HCT116 (cell line): ENCODE data around the gene DNM3.

ENCODE experiments used
- EGR1 ChIP-seq: IDR thresholded peaks from 2 replicates; pipeline ENCODE4 v1.6.1; 2012; ENCODE audit warnings: low read depth
- ELF1 ChIP-seq: IDR thresholded peaks from 2 replicates; pipeline ENCODE4 v1.6.1; 2012; ENCODE audit warnings: low read depth, borderline replicate concordance
- EZH2 ChIP-seq: fragments of 200-600 bp; sonication (generic); IDR thresholded peaks from 2 replicates; pipeline ENCODE4 v1.6.1; 2017; ENCODE audit warnings: antibody characterized with exemption, mixed run types
- EZH2phosphoT487 ChIP-seq: fragments of 200-600 bp; IDR thresholded peaks from 2 replicates; pipeline ENCODE4 v1.6.1; 2018; ENCODE audit warnings: antibody characterized with exemption, borderline replicate concordance
- JUND ChIP-seq: IDR thresholded peaks from 2 replicates; pipeline ENCODE4 v1.6.1; 2012
- POLR2A ChIP-seq: IDR thresholded peaks from 2 replicates; pipeline ENCODE4 v1.7.0; 2011; ENCODE audit warnings: borderline replicate concordance; ENCODE audit not compliant: insufficient read depth, insufficient read length; ENCODE audit errors: extremely low read depth
- POLR2AphosphoS5 ChIP-seq: IDR thresholded peaks from 2 replicates; pipeline ENCODE4 v1.6.1; 2011; ENCODE audit warnings: mild to moderate bottlenecking, low read depth, low read length, moderate library complexity
- RAD21 ChIP-seq: IDR thresholded peaks from 2 replicates; pipeline ENCODE4 v1.6.1; 2012; ENCODE audit warnings: low read depth, mild to moderate bottlenecking
- SIN3A ChIP-seq: IDR thresholded peaks from 2 replicates; pipeline ENCODE4 v1.6.1; 2012; ENCODE audit warnings: low read depth
- TCF7L2 ChIP-seq: IDR thresholded peaks from 2 replicates; pipeline ENCODE4 v1.7.0; 2011; ENCODE audit warnings: borderline replicate concordance, inconsistent platforms; ENCODE audit not compliant: insufficient read depth, insufficient read length; ENCODE audit errors: extremely low read depth
- ZNF274 ChIP-seq: fragments of 200-500 bp; sonication (Bioruptor generic); IDR thresholded peaks from 2 replicates; pipeline ENCODE4 v1.6.1; 2014; ENCODE audit warnings: mild to moderate bottlenecking, low read depth, low read length, inconsistent platforms
- TF ChIP-seq, protein P1 (sequence below): IDR thresholded peaks from 2 replicates; pipeline ENCODE4 v1.6.1; 2012; ENCODE audit warnings: low read depth
- TF ChIP-seq, protein P2 (sequence below), 3 experiments: fragments of 200-600 bp in 1 of 3; sonication (generic) in 1 of 3; IDR thresholded peaks in 2 of 3; conservative IDR thresholded peaks in 1 of 3; 2 replicates each; pipeline ENCODE4 v1.5.1; 2012 to 2017; ENCODE audit warnings: low read depth in 2 of 3, low read length in 2 of 3, antibody characterized with exemption in 1 of 3, borderline replicate concordance in 1 of 3, control low read depth in 1 of 3, mild to moderate bottlenecking in 1 of 3, mixed read lengths in 1 of 3, mixed run types in 1 of 3, moderate library complexity in 1 of 3; ENCODE audit not compliant: insufficient read depth in 1 of 3
- TF ChIP-seq, protein P3 (sequence below): IDR thresholded peaks from 2 replicates; pipeline ENCODE4 v1.6.1; 2012

DNA sequence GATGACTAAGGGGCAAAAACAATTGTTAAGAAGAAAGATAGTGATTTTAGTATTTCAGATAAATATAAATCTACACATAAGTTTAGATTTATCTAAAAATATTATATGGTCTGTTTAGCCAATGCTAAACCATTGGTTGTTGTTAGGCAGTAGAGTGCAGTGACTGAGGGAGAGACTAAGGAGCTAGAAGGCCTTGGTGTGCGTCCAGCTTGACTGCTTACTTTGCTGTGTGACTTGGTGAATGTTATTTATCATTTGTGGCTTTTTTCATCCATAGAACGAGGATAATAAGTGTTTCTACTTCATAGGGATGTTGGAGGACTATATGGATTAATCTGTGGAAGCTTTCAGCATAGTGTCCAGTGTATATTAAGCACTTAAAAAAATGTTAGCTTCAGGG is 314.5 kb downstream of the DNM3 start:
- TF ChIP-seq POLR2A (no peak), JUND (no peak), EZH2phosphoT487 (no peak), ELF1 (no peak), SIN3A (no peak), ZNF274 (no peak), EGR1 (no peak), EZH2 (no peak), POLR2AphosphoS5 (no peak), TCF7L2 (no peak), RAD21 (no peak)
- TF ChIP-seq, protein P1, sequence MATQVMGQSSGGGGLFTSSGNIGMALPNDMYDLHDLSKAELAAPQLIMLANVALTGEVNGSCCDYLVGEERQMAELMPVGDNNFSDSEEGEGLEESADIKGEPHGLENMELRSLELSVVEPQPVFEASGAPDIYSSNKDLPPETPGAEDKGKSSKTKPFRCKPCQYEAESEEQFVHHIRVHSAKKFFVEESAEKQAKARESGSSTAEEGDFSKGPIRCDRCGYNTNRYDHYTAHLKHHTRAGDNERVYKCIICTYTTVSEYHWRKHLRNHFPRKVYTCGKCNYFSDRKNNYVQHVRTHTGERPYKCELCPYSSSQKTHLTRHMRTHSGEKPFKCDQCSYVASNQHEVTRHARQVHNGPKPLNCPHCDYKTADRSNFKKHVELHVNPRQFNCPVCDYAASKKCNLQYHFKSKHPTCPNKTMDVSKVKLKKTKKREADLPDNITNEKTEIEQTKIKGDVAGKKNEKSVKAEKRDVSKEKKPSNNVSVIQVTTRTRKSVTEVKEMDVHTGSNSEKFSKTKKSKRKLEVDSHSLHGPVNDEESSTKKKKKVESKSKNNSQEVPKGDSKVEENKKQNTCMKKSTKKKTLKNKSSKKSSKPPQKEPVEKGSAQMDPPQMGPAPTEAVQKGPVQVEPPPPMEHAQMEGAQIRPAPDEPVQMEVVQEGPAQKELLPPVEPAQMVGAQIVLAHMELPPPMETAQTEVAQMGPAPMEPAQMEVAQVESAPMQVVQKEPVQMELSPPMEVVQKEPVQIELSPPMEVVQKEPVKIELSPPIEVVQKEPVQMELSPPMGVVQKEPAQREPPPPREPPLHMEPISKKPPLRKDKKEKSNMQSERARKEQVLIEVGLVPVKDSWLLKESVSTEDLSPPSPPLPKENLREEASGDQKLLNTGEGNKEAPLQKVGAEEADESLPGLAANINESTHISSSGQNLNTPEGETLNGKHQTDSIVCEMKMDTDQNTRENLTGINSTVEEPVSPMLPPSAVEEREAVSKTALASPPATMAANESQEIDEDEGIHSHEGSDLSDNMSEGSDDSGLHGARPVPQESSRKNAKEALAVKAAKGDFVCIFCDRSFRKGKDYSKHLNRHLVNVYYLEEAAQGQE, result no peak
- TF ChIP-seq, protein P2, sequence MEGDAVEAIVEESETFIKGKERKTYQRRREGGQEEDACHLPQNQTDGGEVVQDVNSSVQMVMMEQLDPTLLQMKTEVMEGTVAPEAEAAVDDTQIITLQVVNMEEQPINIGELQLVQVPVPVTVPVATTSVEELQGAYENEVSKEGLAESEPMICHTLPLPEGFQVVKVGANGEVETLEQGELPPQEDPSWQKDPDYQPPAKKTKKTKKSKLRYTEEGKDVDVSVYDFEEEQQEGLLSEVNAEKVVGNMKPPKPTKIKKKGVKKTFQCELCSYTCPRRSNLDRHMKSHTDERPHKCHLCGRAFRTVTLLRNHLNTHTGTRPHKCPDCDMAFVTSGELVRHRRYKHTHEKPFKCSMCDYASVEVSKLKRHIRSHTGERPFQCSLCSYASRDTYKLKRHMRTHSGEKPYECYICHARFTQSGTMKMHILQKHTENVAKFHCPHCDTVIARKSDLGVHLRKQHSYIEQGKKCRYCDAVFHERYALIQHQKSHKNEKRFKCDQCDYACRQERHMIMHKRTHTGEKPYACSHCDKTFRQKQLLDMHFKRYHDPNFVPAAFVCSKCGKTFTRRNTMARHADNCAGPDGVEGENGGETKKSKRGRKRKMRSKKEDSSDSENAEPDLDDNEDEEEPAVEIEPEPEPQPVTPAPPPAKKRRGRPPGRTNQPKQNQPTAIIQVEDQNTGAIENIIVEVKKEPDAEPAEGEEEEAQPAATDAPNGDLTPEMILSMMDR (IDR thresholded peaks at IDR 0.05 in 2 of 3, conservative IDR thresholded peaks at IDR 0.05 in 1 of 3; ENCODE audit: borderline replicate concordance in 1 of 3, insufficient read depth in 1 of 3, low read depth in 2 of 3, low read length in 2 of 3), result no peak
- TF ChIP-seq, protein P3, sequence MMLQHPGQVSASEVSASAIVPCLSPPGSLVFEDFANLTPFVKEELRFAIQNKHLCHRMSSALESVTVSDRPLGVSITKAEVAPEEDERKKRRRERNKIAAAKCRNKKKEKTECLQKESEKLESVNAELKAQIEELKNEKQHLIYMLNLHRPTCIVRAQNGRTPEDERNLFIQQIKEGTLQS, result no peak
